NCI-H510A (cell line): ENCODE data around the gene KRTAP10-9.
"Not testable (repeated sequence)": the region's sequence is repeated elsewhere in the genome, so short reads cannot be mapped to it uniquely, and the experiment has no call there.

Experiments used
- DNase-seq: peaks from one replicate; lab custom pipeline; 2025; lab: John Stamatoyannopoulos, UW

KRTAP10-9 gene

GRCh38 chr21:44615466-44615865 lies 11.4 kb upstream of the KRTAP10-9 start:
- no peak for DNase-seq

GRCh38 chr21:44615911-44616590 lies 10.8 kb upstream of the KRTAP10-9 start:
- no peak for DNase-seq

GRCh38 chr21:44616591-44616926 lies 10.3 kb upstream of the KRTAP10-9 start:
- no peak for DNase-seq

- DNase-seq = no peak
Observed at GRCh38 chr21:44617071-44617501, 9.8 kb upstream of the KRTAP10-9 start.

GRCh38 chr21:44618504-44618903 lies 8.4 kb upstream of the KRTAP10-9 start:
- no peak for DNase-seq

- DNase-seq = no peak
Observed at GRCh38 chr21:44618909-44619308, 8.0 kb upstream of the KRTAP10-9 start.

- no peak for DNase-seq
Observed at GRCh38 chr21:44619886-44620285, 7.0 kb upstream of the KRTAP10-9 start.

GRCh38 chr21:44623575-44623974 lies 3.3 kb upstream of the KRTAP10-9 start:
- no peak for DNase-seq

GRCh38 chr21:44625756-44626155 lies 1.1 kb upstream of the KRTAP10-9 start:
- DNase-seq = no peak

GRCh38 chr21:44626262-44626661 lies 631 bp upstream of the KRTAP10-9 start:
- no peak for DNase-seq

- DNase-seq = not testable (repeated sequence)
Observed at GRCh38 chr21:44627181-44627822, 409 bp downstream of the KRTAP10-9 start.

- not testable (repeated sequence) for DNase-seq
Observed at GRCh38 chr21:44627831-44628233, 939 bp downstream of the KRTAP10-9 start.

- DNase-seq = no peak
Observed at GRCh38 chr21:44628707-44629391, 2.0 kb downstream of the KRTAP10-9 start.

- DNase-seq = no peak
Observed at GRCh38 chr21:44630440-44630839, 3.5 kb downstream of the KRTAP10-9 start.

GRCh38 chr21:44632067-44632466 lies 5.2 kb downstream of the KRTAP10-9 start:
- DNase-seq = no peak

- DNase-seq = no peak
Observed at GRCh38 chr21:44636209-44637017, 9.5 kb downstream of the KRTAP10-9 start.

GRCh38 chr21:44637018-44637850 lies 10.3 kb downstream of the KRTAP10-9 start, which contains the start of gene KRTAP10-10:
KRTAP10-10 (plus strand) TSS chr21:44637356; CDS start chr21:44637418, 62 bp downstream.
- no peak for DNase-seq

- not testable (repeated sequence) for DNase-seq
Observed at GRCh38 chr21:44637851-44638348, 11.0 kb downstream of the KRTAP10-9 start.

GRCh38 chr21:44638506-44639330 lies 11.8 kb downstream of the KRTAP10-9 start:
- not testable (repeated sequence) for DNase-seq

- DNase-seq = no peak
Observed at GRCh38 chr21:44639331-44639655, 12.4 kb downstream of the KRTAP10-9 start.
